GM12801 (cell line): ENCODE measurements around the gene CADPS.

Source experiments
- CTCF ChIP-seq: IDR thresholded peaks from one replicate; pipeline ENCODE4 v1.5.1; 2011; ENCODE audit warnings: control low read depth; ENCODE audit not compliant: insufficient read length; ENCODE audit errors: extremely low read depth

CADPS gene

GRCh38 chr3:62888180-62888579 lies 13.0 kb upstream of the CADPS start:
- TF ChIP-seq CTCF: no peak

GRCh38 chr3:62885136-62885535 lies 9.9 kb upstream of the CADPS start:
- no peak for TF ChIP-seq CTCF

GRCh38 chr3:62884096-62884870 lies 9.1 kb upstream of the CADPS start:
- TF ChIP-seq CTCF: no peak

GRCh38 chr3:62882676-62883200 lies 7.5 kb upstream of the CADPS start:
- no peak for TF ChIP-seq CTCF

- no peak for TF ChIP-seq CTCF
These were observed 848 bp upstream of the CADPS start for GRCh38 chr3:62876064-62876463.

GRCh38 chr3:62875558-62876002 lies 364 bp upstream of the CADPS start:
- no peak for TF ChIP-seq CTCF

GRCh38 chr3:62873761-62874710 lies 1.2 kb downstream of the CADPS start:
- no peak for TF ChIP-seq CTCF
